CD1c-positive myeloid dendritic cell (primary cell): ENCODE measurements around the gene MAP10.
A peak's percentile ranks its signal among the peaks of the same experiment; 100 is the strongest.
"Not testable (repeated sequence)": the region's sequence is repeated elsewhere in the genome, so short reads cannot be mapped to it uniquely, and the experiment has no call there.

Experiments
- DNase-seq: peaks from one replicate; pipeline ENCODE4 v3.0.0-alpha.2; 2016; ENCODE audit errors: extremely low spot score

The MAP10 gene

GRCh38 chr1:232805269-232806185 is at the start of gene MAP10:
Gene MAP10, plus strand, starts transcription at chr1:232805416. Its CDS starts 34 bp downstream, at chr1:232805450.
- DNase-seq: peak; percentile 80

GRCh38 chr1:232764458-232765251 is 40.6 kb upstream of the MAP10 start:
- no peak for DNase-seq

GRCh38 chr1:232765542-232765941 is 39.7 kb upstream of the MAP10 start:
- DNase-seq: no peak

- no peak for DNase-seq
Measured at GRCh38 chr1:232766241-232766890, 38.9 kb upstream of the MAP10 start.

GRCh38 chr1:232766904-232767303 is 38.3 kb upstream of the MAP10 start:
- DNase-seq: no peak

- peak; percentile 68 for DNase-seq
Measured at GRCh38 chr1:232767305-232768074, 37.7 kb upstream of the MAP10 start.

- DNase-seq: no peak
Measured at GRCh38 chr1:232768793-232769192, 36.4 kb upstream of the MAP10 start.

- DNase-seq: no peak
Measured at GRCh38 chr1:232769733-232770132, 35.5 kb upstream of the MAP10 start.

- DNase-seq: no peak
Measured at GRCh38 chr1:232773752-232774151, 31.5 kb upstream of the MAP10 start.

- DNase-seq: no peak
Measured at GRCh38 chr1:232776526-232777106, 28.6 kb upstream of the MAP10 start.

GRCh38 chr1:232780354-232780753 is 24.9 kb upstream of the MAP10 start:
- no peak for DNase-seq

GRCh38 chr1:232784794-232785193 is 20.4 kb upstream of the MAP10 start:
- DNase-seq: no peak

- not testable (repeated sequence) for DNase-seq
Measured at GRCh38 chr1:232785630-232786029, 19.6 kb upstream of the MAP10 start.

- no peak for DNase-seq
Measured at GRCh38 chr1:232786845-232787455, 18.3 kb upstream of the MAP10 start.

GRCh38 chr1:232788235-232788872 is 16.9 kb upstream of the MAP10 start:
- no peak for DNase-seq

GRCh38 chr1:232789651-232790050 is 15.6 kb upstream of the MAP10 start:
- no peak for DNase-seq

GRCh38 chr1:232792949-232793348 is 12.3 kb upstream of the MAP10 start:
- DNase-seq: no peak

- DNase-seq: no peak
Measured at GRCh38 chr1:232793944-232794343, 11.3 kb upstream of the MAP10 start.

GRCh38 chr1:232795497-232796053 is 9.6 kb upstream of the MAP10 start:
- no peak for DNase-seq
